Measurements from ENCODE around the gene ATM.

ATM gene

DNA sequence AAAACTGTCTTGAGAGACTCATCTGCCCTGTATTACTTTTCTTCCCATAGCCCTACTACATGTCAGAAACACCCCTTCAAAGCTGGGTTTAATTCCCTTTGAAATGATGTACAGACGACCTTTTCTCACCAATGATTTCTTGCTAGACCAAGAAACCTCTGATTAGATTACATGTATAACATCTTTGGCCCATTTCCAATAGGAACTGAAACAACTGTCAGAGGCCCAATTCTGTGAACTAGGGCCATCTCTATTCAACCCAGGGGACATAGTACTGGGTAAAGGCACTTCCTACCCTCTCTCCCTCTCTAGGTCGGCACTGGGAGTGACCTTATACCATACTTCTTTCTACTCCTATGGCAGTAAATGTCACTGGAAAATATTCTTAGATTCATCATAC lies 19.8 kb upstream of the ATM start:
- ChIA-PET CTCF (no interaction called here), POLR2A (no interaction called here)
- H3K9me3 ChIP-seq (ENCODE audit: control insufficient read depth, insufficient read depth, low read depth, low read length) = no peaks in the 10 kb centered on the region
- no peak overlapping the region for H3K27ac ChIP-seq (ENCODE audit: extremely low read depth, low read depth, low read length)
- TF ChIP-seq ZNF768 (tag by site-specific recombination; IDR thresholded peaks at IDR 0.05) (no peak), GLIS1 (tag by site-specific recombination; IDR thresholded peaks at IDR 0.05) (no peak), ZNF600 (tag by site-specific recombination; IDR thresholded peaks at IDR 0.05) (no peak), ZNF707 (tag by site-specific recombination; IDR thresholded peaks at IDR 0.05) (no peak), ZNF335 (tag by site-specific recombination; conservative IDR thresholded peaks at IDR 0.05) (no peak), SCRT2 (tag by site-specific recombination; IDR thresholded peaks at IDR 0.05) (no peak), ZFP41 (tag by site-specific recombination; IDR thresholded peaks at IDR 0.05; ENCODE audit: borderline replicate concordance) (no peak), BCL11A (tag by site-specific recombination; IDR thresholded peaks at IDR 0.05; ENCODE audit: low read depth) (no peak)
- H3K36me3 ChIP-seq (ENCODE audit: control insufficient read depth in 2 of 2, insufficient read depth in 1 of 2, low read length in 2 of 2) = peaks cover 5 to 71% of the 10 kb centered on the region in 2 experiments; a peak in 2 of 3 replicates
- no peaks in the 10 kb centered on the region for H3K4me1 ChIP-seq (ENCODE audit: control insufficient read depth, insufficient read depth, low read length)
- H3K4me3 ChIP-seq (ENCODE audit: low read depth, low read length) = no peak overlapping the region

DNA sequence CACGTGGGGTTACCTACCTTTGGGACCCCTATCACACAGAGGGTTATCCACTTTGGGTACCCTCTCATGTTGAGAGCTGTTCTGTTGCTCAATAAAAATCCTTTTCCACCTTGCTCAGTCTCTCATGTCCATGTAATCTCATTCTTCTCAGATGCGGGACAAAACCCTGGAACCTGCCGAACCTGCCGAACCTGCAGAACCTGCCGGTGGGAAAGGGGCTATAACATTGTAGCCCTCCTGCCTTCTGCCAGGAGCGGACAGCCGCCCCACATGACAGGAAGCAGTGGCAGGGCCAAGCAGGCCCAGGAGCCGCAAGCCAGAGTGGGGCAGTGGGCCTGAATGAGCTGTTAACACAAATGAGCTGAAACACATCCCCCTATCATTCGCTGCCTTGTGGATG lies 18.5 kb upstream of the ATM start:
- peaks cover 5 to 72% of the 10 kb centered on the region in 2 experiments; a peak in 2 of 3 replicates for H3K36me3 ChIP-seq (ENCODE audit: control insufficient read depth in 2 of 2, insufficient read depth in 1 of 2, low read length in 2 of 2)
- H3K4me3 ChIP-seq (ENCODE audit: low read depth, low read length) = no peak overlapping the region
- H3K4me1 ChIP-seq (ENCODE audit: control insufficient read depth, insufficient read depth, low read length) = no peaks in the 10 kb centered on the region
- H3K9me3 ChIP-seq (ENCODE audit: control insufficient read depth, insufficient read depth, low read depth, low read length) = no peaks in the 10 kb centered on the region
- H3K27ac ChIP-seq (ENCODE audit: extremely low read depth, low read depth, low read length) = no peak overlapping the region
- ChIA-PET POLR2A (no interaction called here), CTCF (interaction anchor here (0.6 kb wide), 1 partner anchor 85 kb away, joined by 3 read pairs; no protein-coding TSS in a partner anchor)
- TF ChIP-seq, protein P1, sequence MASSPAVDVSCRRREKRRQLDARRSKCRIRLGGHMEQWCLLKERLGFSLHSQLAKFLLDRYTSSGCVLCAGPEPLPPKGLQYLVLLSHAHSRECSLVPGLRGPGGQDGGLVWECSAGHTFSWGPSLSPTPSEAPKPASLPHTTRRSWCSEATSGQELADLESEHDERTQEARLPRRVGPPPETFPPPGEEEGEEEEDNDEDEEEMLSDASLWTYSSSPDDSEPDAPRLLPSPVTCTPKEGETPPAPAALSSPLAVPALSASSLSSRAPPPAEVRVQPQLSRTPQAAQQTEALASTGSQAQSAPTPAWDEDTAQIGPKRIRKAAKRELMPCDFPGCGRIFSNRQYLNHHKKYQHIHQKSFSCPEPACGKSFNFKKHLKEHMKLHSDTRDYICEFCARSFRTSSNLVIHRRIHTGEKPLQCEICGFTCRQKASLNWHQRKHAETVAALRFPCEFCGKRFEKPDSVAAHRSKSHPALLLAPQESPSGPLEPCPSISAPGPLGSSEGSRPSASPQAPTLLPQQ (tag by site-specific recombination; IDR thresholded peaks at IDR 0.05) = no peak
- TF ChIP-seq SP7 (tag by site-specific recombination; IDR thresholded peaks at IDR 0.05) (no peak), ZNF791 (tag by site-specific recombination; IDR thresholded peaks at IDR 0.05) (no peak), IKZF3 (tag by site-specific recombination; IDR thresholded peaks at IDR 0.05) (no peak), ZNF114 (tag by site-specific recombination; IDR thresholded peaks at IDR 0.05) (no peak), ZNF768 (tag by site-specific recombination; IDR thresholded peaks at IDR 0.05) (no peak), ZNF830 (tag by site-specific recombination; IDR thresholded peaks at IDR 0.05; ENCODE audit: low read depth) (no peak), ZNF239 (tag by site-specific recombination; IDR thresholded peaks at IDR 0.05) (no peak), KLF1 (tag by site-specific recombination; IDR thresholded peaks at IDR 0.05) (no peak)
- TF ChIP-seq, protein P2, sequence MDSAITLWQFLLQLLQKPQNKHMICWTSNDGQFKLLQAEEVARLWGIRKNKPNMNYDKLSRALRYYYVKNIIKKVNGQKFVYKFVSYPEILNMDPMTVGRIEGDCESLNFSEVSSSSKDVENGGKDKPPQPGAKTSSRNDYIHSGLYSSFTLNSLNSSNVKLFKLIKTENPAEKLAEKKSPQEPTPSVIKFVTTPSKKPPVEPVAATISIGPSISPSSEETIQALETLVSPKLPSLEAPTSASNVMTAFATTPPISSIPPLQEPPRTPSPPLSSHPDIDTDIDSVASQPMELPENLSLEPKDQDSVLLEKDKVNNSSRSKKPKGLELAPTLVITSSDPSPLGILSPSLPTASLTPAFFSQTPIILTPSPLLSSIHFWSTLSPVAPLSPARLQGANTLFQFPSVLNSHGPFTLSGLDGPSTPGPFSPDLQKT (IDR thresholded peaks at IDR 0.05; ENCODE audit: borderline replicate concordance, low read depth, low read length) = no peak
- TF ChIP-seq, protein P3, sequence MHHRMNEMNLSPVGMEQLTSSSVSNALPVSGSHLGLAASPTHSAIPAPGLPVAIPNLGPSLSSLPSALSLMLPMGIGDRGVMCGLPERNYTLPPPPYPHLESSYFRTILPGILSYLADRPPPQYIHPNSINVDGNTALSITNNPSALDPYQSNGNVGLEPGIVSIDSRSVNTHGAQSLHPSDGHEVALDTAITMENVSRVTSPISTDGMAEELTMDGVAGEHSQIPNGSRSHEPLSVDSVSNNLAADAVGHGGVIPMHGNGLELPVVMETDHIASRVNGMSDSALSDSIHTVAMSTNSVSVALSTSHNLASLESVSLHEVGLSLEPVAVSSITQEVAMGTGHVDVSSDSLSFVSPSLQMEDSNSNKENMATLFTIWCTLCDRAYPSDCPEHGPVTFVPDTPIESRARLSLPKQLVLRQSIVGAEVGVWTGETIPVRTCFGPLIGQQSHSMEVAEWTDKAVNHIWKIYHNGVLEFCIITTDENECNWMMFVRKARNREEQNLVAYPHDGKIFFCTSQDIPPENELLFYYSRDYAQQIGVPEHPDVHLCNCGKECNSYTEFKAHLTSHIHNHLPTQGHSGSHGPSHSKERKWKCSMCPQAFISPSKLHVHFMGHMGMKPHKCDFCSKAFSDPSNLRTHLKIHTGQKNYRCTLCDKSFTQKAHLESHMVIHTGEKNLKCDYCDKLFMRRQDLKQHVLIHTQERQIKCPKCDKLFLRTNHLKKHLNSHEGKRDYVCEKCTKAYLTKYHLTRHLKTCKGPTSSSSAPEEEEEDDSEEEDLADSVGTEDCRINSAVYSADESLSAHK (tag by site-specific recombination; IDR thresholded peaks at IDR 0.05) = no peak
